ENCODE measurements around the gene FBXL7. TPM values are rescaled to one million over a fixed set of nuclear protein-coding genes. Genes with fewer than 3 reads are reported as not detected.

The FBXL7 gene
- polyA plus RNA-seq, 1 donor (not counting 4 experiments of a cell fraction or from before 2014, with no cell fraction given): 0.22 TPM

DNA sequence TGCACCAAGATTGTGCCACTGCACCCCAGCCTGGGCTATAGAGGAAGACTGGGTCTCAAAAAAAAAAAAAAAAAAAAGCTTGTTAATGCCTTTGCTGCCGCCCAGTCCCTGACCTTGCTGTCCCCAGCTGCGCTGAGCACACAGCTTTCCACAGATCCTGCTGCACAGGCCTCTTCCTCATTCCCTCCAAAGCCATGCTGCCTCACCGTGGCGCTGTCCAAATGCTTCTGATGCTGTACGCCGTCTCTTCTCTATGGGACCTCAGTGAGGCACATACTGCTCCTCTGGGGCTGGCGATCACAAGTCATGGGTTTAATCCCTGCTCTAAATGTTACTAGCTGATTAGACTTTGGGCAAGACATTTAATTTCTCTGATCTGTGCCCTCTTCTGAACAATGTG is 234.1 kb downstream of the FBXL7 start:
- H3K36me3 ChIP-seq (ENCODE audit: control insufficient read depth in 2 of 2, extremely low read depth in 1 of 2, insufficient read depth in 2 of 2, low read length in 2 of 2): no peaks in the 10 kb centered on the region
- H3K79me2 ChIP-seq (ENCODE audit: control insufficient read depth, insufficient read depth, low read length): no peaks in the 10 kb centered on the region
- no peak for FAIRE-seq
- H4K20me1 ChIP-seq (ENCODE audit: control insufficient read depth, extremely low read depth, insufficient read depth, low read length): no peaks in the 10 kb centered on the region
- no peak overlapping the region for H3K4me3 ChIP-seq (ENCODE audit: control insufficient read depth in 2 of 3, extremely low read depth in 1 of 3, insufficient read depth in 2 of 3, low read depth in 1 of 3, low read length in 3 of 3)
- H3K4me1 ChIP-seq (ENCODE audit: control insufficient read depth, extremely low read depth, insufficient read depth, low read length): no peaks in the 10 kb centered on the region
- H3K4me2 ChIP-seq (ENCODE audit: control insufficient read depth, extremely low read depth, insufficient read depth, low read depth, low read length): no peak overlapping the region
- no peak overlapping the region for H3K27ac ChIP-seq (ENCODE audit: control insufficient read depth, insufficient read depth, low read length)
- TF ChIP-seq, protein P1, sequence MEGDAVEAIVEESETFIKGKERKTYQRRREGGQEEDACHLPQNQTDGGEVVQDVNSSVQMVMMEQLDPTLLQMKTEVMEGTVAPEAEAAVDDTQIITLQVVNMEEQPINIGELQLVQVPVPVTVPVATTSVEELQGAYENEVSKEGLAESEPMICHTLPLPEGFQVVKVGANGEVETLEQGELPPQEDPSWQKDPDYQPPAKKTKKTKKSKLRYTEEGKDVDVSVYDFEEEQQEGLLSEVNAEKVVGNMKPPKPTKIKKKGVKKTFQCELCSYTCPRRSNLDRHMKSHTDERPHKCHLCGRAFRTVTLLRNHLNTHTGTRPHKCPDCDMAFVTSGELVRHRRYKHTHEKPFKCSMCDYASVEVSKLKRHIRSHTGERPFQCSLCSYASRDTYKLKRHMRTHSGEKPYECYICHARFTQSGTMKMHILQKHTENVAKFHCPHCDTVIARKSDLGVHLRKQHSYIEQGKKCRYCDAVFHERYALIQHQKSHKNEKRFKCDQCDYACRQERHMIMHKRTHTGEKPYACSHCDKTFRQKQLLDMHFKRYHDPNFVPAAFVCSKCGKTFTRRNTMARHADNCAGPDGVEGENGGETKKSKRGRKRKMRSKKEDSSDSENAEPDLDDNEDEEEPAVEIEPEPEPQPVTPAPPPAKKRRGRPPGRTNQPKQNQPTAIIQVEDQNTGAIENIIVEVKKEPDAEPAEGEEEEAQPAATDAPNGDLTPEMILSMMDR (optimal IDR thresholded peaks at IDR 0.05 in 1 of 3, IDR thresholded peaks at IDR 0.05 in 1 of 3, conservative IDR thresholded peaks at IDR 0.05 in 1 of 3; ENCODE audit: extremely low read depth in 1 of 3, insufficient read depth in 2 of 3, low read length in 3 of 3): no peak
- no peak for TF ChIP-seq EZH2 (IDR thresholded peaks at IDR 0.05; ENCODE audit: low read length)
- no peaks in the 10 kb centered on the region for H3K9me1 ChIP-seq (ENCODE audit: control insufficient read depth, extremely low read depth, insufficient read depth, low read length)
- no peaks in the 10 kb centered on the region for H3K27me3 ChIP-seq (ENCODE audit: control insufficient read depth, extremely low read depth, insufficient read depth, low read length)
- no peaks in the 10 kb centered on the region for H3K9me3 ChIP-seq (ENCODE audit: control insufficient read depth, low read depth, low read length)
- no peak overlapping the region for H3K9ac ChIP-seq (ENCODE audit: control insufficient read depth, extremely low read depth, insufficient read depth, low read length)
- H2AFZ ChIP-seq (ENCODE audit: control insufficient read depth, low read length): no peak overlapping the region
- DNase-seq (ENCODE audit: low read depth, low spot score): no peak
- dilution Hi-C loops (cut with MboI; ENCODE audit: extremely low pct_ligation_motif_present, low sequenced_read_pairs): no loop called here

DNA sequence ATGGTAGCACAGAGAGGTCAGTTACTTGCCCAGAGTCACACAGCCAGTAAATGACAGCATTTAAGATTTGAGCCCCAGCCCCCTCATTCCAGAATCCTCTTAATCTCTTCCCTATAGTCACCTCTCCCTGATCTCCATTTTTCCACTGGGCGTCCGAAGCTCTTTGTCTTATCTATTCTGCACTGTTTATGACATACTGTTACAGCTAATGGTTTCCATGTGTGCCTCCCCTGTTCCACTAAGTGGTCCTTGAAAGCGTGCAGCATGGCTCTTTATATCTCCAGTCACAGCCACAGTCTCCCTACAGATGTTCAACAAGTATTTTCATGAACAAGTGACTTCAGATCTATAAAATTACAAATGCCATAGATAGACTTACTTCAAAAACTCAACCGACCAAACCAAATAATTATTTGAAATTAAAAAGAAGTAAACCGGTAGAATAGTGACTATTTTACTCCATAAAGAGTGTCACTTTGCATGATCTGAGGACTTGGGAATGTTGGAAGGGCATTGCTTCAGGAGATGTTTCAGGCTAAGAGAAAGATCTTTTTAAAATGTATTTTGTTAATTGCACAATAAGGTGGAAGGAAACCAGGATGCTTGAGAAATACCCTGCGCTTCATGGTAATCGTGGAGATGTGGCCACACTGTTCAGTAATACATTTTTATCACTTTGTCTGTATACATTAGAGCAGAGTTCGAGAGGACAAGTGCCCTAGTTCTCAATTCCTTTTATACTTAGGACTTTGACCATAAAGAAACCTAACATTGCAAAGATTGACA is 237.2 kb downstream of the FBXL7 start:
- dilution Hi-C loops (cut with MboI; ENCODE audit: extremely low pct_ligation_motif_present, low sequenced_read_pairs): no loop called here
- Histone ChIP-seq H3K4me3 (ENCODE audit: control insufficient read depth in 2 of 3, extremely low read depth in 1 of 3, insufficient read depth in 2 of 3, low read depth in 1 of 3, low read length in 3 of 3) (no peak overlapping the region), H3K27ac (ENCODE audit: control insufficient read depth, insufficient read depth, low read length) (no peak overlapping the region), H3K4me1 (ENCODE audit: control insufficient read depth, extremely low read depth, insufficient read depth, low read length) (no peaks in the 10 kb centered on the region), H3K4me2 (ENCODE audit: control insufficient read depth, extremely low read depth, insufficient read depth, low read depth, low read length) (no peak overlapping the region), H2AFZ (ENCODE audit: control insufficient read depth, low read length) (no peak overlapping the region), H4K20me1 (ENCODE audit: control insufficient read depth, extremely low read depth, insufficient read depth, low read length) (no peaks in the 10 kb centered on the region), H3K36me3 (ENCODE audit: control insufficient read depth in 2 of 2, extremely low read depth in 1 of 2, insufficient read depth in 2 of 2, low read length in 2 of 2) (no peaks in the 10 kb centered on the region), H3K9me3 (ENCODE audit: control insufficient read depth, low read depth, low read length) (no peaks in the 10 kb centered on the region), H3K9ac (ENCODE audit: control insufficient read depth, extremely low read depth, insufficient read depth, low read length) (no peak overlapping the region), H3K27me3 (ENCODE audit: control insufficient read depth, extremely low read depth, insufficient read depth, low read length) (no peaks in the 10 kb centered on the region), H3K9me1 (ENCODE audit: control insufficient read depth, extremely low read depth, insufficient read depth, low read length) (no peaks in the 10 kb centered on the region), H3K79me2 (ENCODE audit: control insufficient read depth, insufficient read depth, low read length) (no peaks in the 10 kb centered on the region)
- TF ChIP-seq EZH2 (IDR thresholded peaks at IDR 0.05; ENCODE audit: low read length): no peak
- TF ChIP-seq, protein P1 (optimal IDR thresholded peaks at IDR 0.05 in 1 of 3, IDR thresholded peaks at IDR 0.05 in 1 of 3, conservative IDR thresholded peaks at IDR 0.05 in 1 of 3; ENCODE audit: extremely low read depth in 1 of 3, insufficient read depth in 2 of 3, low read length in 3 of 3): no peak
- FAIRE-seq (no peak), DNase-seq (ENCODE audit: low read depth, low spot score) (no peak)
